Activated naive CD4-positive, alpha-beta T cell treated with anti-CD3 and anti-CD28 coated beads for 36 hours (primary cell): ENCODE data around the gene SHD. TPM values are rescaled to one million over a fixed set of nuclear protein-coding genes. Genes with fewer than 3 reads are reported as not detected.
A peak's percentile ranks its signal among the peaks of the same experiment; 100 is the strongest.

ENCODE experiments used
- CTCF ChIA-PET: fragments of 350-600 bp; sonication (Branson Sonifier 250); formaldehyde crosslinking; loops from one replicate; lab custom pipeline; 2021; ENCODE audit warnings: antibody characterized with exemption; lab: Charles Lee
- DNase-seq: peaks from one replicate; pipeline ENCODE4 v3.0.0-alpha.2; 2020
- H3K27ac Mint-ChIP-seq: one replicate; pipeline ENCODE4 v1.8.0; 2021; ENCODE audit warnings: mild to moderate bottlenecking, mixed read lengths
- H3K27me3 Mint-ChIP-seq: one replicate; pipeline ENCODE4 v1.8.0; 2021; ENCODE audit warnings: low read depth, mixed read lengths
- H3K36me3 Mint-ChIP-seq: one replicate; pipeline ENCODE4 v1.8.0; 2021; ENCODE audit warnings: low read depth, mixed read lengths
- H3K4me1 Mint-ChIP-seq: one replicate; pipeline ENCODE4 v1.8.0; 2021; ENCODE audit warnings: low read depth, mixed read lengths
- H3K4me3 Mint-ChIP-seq: one replicate; pipeline ENCODE4 v1.8.0; 2021; ENCODE audit warnings: mild to moderate bottlenecking, moderate library complexity, mixed read lengths
- H3K9me3 Mint-ChIP-seq: one replicate; pipeline ENCODE4 v1.8.0; 2021; ENCODE audit warnings: mixed read lengths
- intact Hi-C: fragments of 100-400 bp; cut with micrococcal nuclease; formaldehyde crosslinking; loops from one replicate; pipeline ENCODE4 v1.15.1; 2023
- total RNA-seq, 2 experiments: library from RNA; stranded (reverse); gene quantifications; one replicate each; pipeline ENCODE4 v1.2.3, GENCODE V29; 2021

SHD gene
- total RNA-seq, 2 experiments from 2014 or later: not detected

DNA sequence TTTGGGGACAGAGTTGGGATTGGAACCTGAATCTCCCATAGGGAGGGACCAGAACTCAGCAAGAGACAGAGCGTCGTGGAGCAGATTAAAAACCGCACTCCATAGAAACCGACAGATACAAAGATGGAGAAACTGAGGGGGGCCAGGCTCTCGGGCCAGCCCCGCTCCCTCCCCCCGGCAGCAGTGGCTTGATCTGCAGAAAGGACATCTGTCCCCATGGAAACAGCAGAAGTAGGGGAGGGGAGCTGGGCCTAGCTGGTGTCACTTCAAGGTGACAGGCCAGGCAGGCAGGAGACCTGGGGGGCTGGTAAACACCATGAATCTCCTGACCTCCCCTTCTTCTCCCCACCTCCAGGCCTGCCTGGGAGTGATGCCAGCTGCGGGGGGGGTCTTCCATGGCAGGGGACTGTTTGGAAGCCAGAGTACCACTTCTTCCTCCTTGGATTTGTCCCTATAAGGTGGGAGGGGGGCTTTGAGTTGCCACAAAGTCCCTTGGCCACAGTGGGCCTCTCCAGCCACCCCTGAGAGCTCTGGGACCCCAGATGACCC, 12.2 kb downstream of the SHD start:
- Mint-ChIP-seq H3K4me3 (no peak overlapping the region), H3K9me3 (no peaks in the 10 kb centered on the region), H3K4me1 (peaks cover 2% of the 10 kb centered on the region), H3K27ac (no peak overlapping the region), H3K27me3 (no peaks in the 10 kb centered on the region), H3K36me3 (no peaks in the 10 kb centered on the region)
- DNase-seq: no peak
- intact Hi-C loops: no loop called here
- CTCF ChIA-PET: no interaction called here

DNA sequence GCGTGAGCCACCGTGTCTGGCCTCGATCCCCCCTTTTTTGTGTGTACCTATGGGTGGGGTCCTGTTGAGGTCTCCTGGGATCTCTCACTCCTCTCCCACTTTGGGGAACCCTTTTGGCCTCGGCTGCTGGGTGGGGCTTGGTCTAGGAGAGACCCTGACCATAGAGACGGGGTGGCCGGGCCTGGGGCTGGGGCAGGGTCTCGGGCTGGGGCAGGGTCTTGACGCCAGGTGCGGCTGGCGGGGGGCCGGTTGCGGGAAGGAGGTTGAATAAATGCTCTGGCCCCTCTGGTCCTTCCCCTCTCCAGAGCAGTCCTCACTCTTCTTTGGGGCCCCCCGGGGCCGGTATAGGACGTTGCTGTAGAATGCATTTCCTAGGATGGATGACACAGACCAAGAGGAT, 13.4 kb downstream of the SHD start:
- H3K4me3 Mint-ChIP-seq: no peak overlapping the region
- H3K27ac Mint-ChIP-seq: no peak overlapping the region
- intact Hi-C loops: no loop called here

DNA sequence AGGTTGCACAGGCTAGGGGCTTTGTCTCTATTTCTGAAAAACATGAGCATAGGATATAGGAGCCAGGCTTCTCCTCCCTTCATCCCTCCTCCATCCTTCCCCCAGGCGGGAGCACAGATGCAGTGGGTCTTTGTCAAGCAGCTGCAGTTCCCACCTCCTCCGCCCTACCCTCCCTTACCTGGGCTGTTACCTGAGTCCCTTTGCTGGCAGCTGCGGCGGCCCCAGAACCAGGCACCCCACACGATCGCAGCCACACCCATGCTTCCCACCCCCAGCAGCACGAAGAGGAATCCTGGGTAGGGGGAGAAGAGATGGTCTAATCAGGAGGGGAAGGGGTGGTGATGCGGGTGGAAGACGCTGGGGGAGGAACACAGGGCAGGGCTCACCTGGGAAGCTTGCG, 15.3 kb downstream of the SHD start:
- no peak for DNase-seq
- intact Hi-C loops: no loop called here
- Mint-ChIP-seq H3K4me1 (peaks cover 10% of the 10 kb centered on the region), H3K27me3 (no peaks in the 10 kb centered on the region), H3K4me3 (no peak overlapping the region), H3K27ac (no peak overlapping the region), H3K36me3 (peaks cover 1% of the 10 kb centered on the region), H3K9me3 (no peaks in the 10 kb centered on the region)
- CTCF ChIA-PET: interaction anchor here (0.9 kb wide), 1 partner anchor 28 kb away, joined by 3 read pairs; no protein-coding TSS in a partner anchor

More for the DNA sequence above, 13.4 kb downstream of the SHD start:
- CTCF ChIA-PET: no interaction called here
- Mint-ChIP-seq H3K36me3 (peaks cover 1% of the 10 kb centered on the region), H3K9me3 (no peaks in the 10 kb centered on the region), H3K4me1 (peaks cover 2% of the 10 kb centered on the region), H3K27me3 (no peaks in the 10 kb centered on the region)
- DNase-seq: no peak

DNA sequence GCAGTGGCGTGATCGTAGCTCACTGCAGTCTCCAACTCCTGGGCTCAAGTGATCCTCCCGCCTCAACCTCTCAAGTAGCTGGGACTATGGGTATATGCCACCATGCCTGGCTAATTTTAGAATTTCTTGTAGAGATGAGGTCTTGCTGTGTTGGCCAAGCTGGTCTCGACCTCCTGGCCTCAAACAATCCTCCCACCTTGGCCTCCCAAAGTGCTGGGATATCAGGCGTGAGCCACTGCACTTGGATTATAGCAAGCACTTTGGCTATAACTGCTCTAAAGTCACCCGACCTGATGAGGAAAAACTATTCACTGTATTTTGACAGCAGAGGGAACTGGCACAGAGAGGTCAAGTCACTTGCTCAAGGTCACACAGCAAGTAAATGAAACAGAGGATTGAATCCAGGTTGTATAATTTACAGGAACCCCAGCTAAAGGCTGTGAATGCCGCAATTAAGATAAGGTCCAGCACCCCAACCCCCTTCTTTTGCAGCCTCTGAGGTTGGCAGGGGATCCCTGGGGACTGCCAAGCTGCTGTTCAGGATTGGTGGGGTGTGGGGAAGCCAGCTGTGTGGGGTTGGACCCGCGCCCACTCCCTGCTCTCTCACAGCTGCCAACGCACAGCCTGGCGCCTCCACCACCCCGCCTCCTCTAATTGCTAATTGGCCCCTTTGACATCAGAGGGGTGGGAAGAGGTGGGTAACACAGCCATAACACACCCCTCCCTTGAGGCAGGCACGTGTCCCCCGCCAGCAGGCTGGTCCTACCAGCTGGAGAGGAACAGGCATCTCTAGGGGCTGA, 17.1 kb downstream of the SHD start:
- intact Hi-C loops: no loop called here
- CTCF ChIA-PET: interaction anchor here (0.9 kb wide), 1 partner anchor 30 kb away, joined by 3 read pairs; no protein-coding TSS in a partner anchor

DNA sequence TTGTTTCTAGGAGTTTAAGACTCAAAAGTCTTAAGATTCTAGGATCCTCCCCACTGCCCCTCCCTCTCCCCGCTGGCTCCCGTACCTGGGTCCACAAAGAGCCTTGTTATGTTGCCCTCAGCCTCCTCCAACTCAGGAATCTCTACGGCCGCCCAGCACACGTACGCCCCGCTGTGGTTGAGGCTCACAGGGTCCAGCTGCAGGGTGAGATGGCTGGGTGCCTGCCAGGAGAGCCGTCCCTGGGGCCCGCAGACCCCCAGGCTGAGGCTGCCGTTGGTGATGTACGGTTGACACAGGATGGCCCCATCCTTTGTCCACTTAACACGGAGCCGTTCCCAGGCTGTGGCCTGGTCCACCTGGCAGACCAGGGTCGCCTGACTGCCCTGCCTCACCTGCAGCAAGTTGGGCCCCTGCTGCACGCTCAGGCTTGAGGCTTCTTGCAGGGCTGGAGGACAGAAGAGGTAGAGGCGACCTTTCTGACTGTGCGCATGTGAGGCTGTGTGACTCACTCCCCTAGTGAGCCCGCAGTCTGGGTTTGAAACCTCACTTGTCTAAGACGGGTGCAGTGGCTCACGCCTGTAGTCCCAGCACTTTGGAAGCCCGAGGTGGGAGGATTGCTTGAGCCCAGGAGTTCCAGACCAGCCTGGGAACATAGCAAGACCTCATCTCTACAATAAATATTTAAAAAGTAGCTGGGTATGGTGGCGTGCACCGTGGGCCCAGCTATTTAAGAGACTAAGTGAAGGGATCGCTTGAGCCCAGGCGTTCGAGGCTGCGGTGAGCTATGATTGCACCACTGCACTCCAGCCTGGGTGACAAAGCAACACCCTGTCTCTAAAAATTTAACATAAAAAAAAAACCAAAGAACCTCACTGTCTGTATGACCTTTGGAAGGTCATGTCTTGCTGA, 19.1 kb downstream of the SHD start:
- H3K4me3 Mint-ChIP-seq: no peak overlapping the region
- peaks cover 1% of the 10 kb centered on the region for H3K36me3 Mint-ChIP-seq
- no peak overlapping the region for H3K27ac Mint-ChIP-seq
- no peaks in the 10 kb centered on the region for H3K27me3 Mint-ChIP-seq
- DNase-seq: peak; percentile 68
- CTCF ChIA-PET: interaction anchor here (0.6 to 0.7 kb wide), 3 partner anchors 19 to 170 kb away, joined by 3 to 4 read pairs (median 3); no protein-coding TSS in a partner anchor
- intact Hi-C loops: no loop called here
- peaks cover 30% of the 10 kb centered on the region for H3K4me1 Mint-ChIP-seq
- no peaks in the 10 kb centered on the region for H3K9me3 Mint-ChIP-seq

More for the DNA sequence above, 17.1 kb downstream of the SHD start:
- Mint-ChIP-seq H3K9me3 (no peaks in the 10 kb centered on the region), H3K27me3 (no peaks in the 10 kb centered on the region), H3K4me3 (no peak overlapping the region), H3K4me1 (peaks cover 15% of the 10 kb centered on the region), H3K27ac (no peak overlapping the region), H3K36me3 (peaks cover 1% of the 10 kb centered on the region)
- DNase-seq: no peak

DNA sequence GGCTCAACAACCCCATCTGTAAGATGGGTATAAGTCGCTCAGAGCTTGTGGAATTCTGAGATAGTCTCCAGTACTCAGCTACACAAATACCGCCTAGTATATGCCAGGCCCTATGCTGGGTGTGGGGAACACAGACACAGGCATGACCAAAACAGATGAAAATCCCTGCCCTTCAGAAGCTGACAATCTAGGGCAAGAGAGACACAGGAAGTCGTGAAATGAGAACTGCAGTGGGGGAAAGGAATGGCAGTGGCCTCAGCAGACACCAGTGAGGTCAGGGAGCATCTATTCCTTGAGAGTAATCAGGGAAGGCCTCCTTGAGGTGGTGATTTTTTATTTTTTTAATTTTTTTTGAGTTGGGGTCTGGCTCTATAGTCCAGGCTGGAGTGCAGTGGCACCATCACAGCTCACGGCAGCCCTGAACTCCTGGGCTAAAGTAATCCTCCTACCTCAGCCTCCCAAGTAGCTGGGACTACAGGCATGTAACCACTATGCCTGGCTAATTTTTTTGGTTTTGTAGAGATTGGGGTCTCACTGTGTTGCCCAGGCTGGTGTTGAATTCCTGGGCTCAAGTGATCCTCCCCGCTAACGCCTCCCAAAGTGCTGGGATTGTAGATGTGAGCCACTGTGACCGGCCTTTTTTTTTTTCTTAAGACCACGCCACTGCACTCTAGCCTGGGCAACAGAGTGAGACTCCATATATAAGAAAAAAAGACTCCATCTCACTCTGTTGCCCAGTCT, 19.9 kb downstream of the SHD start:
- no peaks in the 10 kb centered on the region for H3K9me3 Mint-ChIP-seq
- H3K27me3 Mint-ChIP-seq: no peaks in the 10 kb centered on the region
- CTCF ChIA-PET: interaction anchor here (0.6 to 0.7 kb wide), 3 partner anchors 18 to 169 kb away, joined by 3 to 4 read pairs (median 3); no protein-coding TSS in a partner anchor
- peaks cover 1% of the 10 kb centered on the region for H3K36me3 Mint-ChIP-seq
- intact Hi-C loops: no loop called here
- peak; percentile 31 for DNase-seq
- H3K4me3 Mint-ChIP-seq: no peak overlapping the region
- peaks cover 37% of the 10 kb centered on the region for H3K4me1 Mint-ChIP-seq
- H3K27ac Mint-ChIP-seq: no peak overlapping the region

DNA sequence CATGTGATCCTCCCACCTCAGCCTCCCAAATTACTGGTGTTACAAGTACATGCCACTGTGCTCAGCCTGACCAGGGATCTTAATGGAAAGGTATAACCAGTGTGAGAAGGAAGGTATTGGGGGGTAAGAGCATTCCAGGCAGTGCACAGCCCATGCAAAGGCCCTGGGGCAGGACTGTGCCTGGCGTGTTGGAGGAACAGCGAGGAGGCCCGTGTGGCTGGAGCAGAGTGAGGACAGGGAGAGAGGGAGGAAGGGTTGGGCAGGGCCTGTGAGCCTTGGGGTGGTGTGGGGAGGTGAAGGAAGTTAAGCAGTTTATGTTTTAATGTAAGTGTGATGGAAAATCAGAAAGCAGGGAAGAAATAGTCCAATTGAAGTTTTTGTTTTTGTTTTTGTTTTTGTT, 21.5 kb downstream of the SHD start:
- H3K4me3 Mint-ChIP-seq: peak overlapping the region; percentile 19
- CTCF ChIA-PET: no interaction called here
- DNase-seq: no peak
- intact Hi-C loops: loop anchor here (5.0 kb wide), 2 partner anchors 33 to 422 kb away; partner anchors contain the start of gene DPP9
- no peaks in the 10 kb centered on the region for H3K27me3 Mint-ChIP-seq
- peak overlapping the region; percentile 74 for H3K27ac Mint-ChIP-seq
- no peaks in the 10 kb centered on the region for H3K9me3 Mint-ChIP-seq
- peaks cover 1% of the 10 kb centered on the region for H3K36me3 Mint-ChIP-seq
- H3K4me1 Mint-ChIP-seq: peaks cover 43% of the 10 kb centered on the region

DNA sequence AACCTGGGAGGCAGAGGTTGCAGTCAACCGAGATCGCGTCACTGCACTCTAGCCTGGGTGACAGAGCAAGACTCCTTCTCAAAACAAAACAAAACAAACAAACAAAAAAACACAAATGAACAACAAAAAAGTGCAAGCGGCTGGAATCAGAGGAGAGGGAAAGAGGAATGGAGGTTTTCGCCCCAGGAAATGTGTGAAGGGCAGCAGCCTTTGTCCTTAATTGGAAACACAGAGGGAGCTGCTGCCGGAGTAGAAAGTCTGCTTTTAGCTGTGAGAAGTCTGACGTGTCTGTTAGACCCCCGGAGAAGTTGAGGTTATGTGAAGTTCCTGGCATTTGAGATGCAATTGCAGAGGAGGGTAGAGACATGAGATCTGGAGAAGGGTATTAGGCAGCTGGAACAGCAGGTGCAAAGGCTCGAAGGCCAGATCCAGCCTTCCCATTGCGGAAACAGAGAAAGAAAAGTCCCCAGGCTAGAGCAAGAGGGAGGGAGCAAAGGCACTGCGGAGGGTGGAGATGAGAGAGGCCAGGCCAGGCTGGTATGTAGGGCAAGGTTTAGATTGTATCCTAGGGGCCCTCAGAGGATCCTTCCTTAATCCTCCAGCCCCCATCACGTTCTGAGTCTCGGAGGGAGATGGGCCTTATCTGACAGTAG, 22.6 kb downstream of the SHD start:
- Mint-ChIP-seq H3K9me3 (no peaks in the 10 kb centered on the region), H3K4me3 (peak overlapping the region; percentile 78), H3K27ac (peak overlapping the region; percentile 84), H3K4me1 (peaks cover 43% of the 10 kb centered on the region), H3K36me3 (peaks cover 1% of the 10 kb centered on the region), H3K27me3 (no peaks in the 10 kb centered on the region)
- intact Hi-C loops: loop anchor here (1.0 to 5.0 kb wide), 6 partner anchors 27 to 421 kb away; partner anchors contain the start of genes DPP9 and YJU2
- CTCF ChIA-PET: interaction anchor here (0.6 to 2.1 kb wide), 4 partner anchors 35 to 68 kb away, joined by 3 to 8 read pairs (median 5); no protein-coding TSS in a partner anchor
- DNase-seq: peak; percentile 48

DNA sequence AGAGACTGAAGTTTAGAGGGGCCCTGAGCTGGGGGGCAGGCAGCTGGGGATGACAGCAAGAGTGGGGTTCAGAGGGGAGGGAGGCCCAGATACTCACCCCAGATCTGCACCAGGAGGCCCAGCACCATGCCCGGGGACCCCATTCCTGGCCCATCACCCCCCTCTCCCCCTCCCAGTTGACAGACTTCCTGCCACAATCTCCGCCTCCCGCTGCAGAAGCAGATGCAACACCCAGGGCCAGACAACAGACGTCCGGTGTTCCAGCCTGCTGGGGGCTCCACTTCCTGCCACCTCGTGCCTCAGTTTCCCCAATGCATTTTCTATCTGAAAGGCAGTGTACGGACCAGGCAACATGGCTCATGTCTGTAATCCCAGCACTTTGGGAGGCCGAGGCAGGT, 23.2 kb downstream of the SHD start, which contains the start of gene TMIGD2:
TMIGD2 (minus strand) TSS at position 147 of the 398 bp plus-strand sequence; CDS start at position 143, 4 bp downstream.
- Mint-ChIP-seq H3K4me3 (peak within 1 kb of the TSS; percentile 78), H3K27me3 (no peaks in the 10 kb centered on the region), H3K27ac (peak within 1 kb of the TSS; percentile 84), H3K36me3 (peaks cover 1% of the 10 kb centered on the region), H3K9me3 (no peaks in the 10 kb centered on the region), H3K4me1 (peaks cover 43% of the 10 kb centered on the region)
- peak; percentile 63 for DNase-seq
- intact Hi-C loops: loop anchor here (1.0 to 5.0 kb wide), 6 partner anchors 27 to 420 kb away; partner anchors contain the start of genes DPP9 and YJU2
- CTCF ChIA-PET: interaction anchor here (1.0 to 2.1 kb wide), 5 partner anchors 35 to 315 kb away, joined by 4 to 8 read pairs (median 4); no protein-coding TSS in a partner anchor

DNA sequence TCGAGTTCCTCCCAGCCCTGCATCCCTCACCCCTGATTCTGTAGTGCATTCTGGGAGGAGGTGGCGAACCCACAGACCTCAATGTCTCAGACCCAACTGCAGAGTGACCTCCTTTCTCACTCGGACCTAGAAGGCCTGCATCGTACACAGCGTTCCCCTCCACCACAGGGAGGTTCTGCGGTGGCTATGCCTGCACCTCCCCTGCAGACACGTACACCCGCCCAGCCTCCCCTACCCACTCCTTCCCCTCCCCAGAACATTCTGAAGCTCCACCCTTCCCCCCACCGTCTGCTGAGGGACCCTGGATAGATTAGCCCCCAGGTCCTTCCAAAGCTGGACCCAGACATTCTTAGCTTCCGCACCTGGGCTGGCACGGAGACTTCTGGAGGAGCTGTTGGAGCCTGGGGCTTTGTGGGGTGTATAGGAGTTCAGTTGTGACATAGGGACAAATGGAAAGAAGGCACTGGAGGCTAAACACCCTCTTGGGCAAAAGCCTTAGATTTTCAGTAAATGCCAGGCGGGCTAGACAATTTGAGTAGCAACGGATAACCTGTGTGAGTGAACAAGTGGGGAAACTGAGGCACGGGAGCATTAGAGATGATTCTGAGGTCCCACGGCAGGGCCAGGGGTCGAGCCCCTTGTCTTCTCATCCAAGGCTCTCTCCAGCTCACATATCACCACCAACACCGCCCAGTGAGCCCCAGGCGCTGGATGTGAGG, 24.9 kb downstream of the SHD start:
- H3K4me3 Mint-ChIP-seq: peak overlapping the region; percentile 68
- CTCF ChIA-PET: no interaction called here
- H3K27ac Mint-ChIP-seq: peak overlapping the region; percentile 84
- H3K4me1 Mint-ChIP-seq: peaks cover 34% of the 10 kb centered on the region
- DNase-seq: peak; percentile 24
- no peaks in the 10 kb centered on the region for H3K27me3 Mint-ChIP-seq
- intact Hi-C loops: loop anchor here (2.0 to 5.0 kb wide), 4 partner anchors 25 to 418 kb away; partner anchors contain the start of gene DPP9
- H3K36me3 Mint-ChIP-seq: peaks cover 1% of the 10 kb centered on the region
- no peaks in the 10 kb centered on the region for H3K9me3 Mint-ChIP-seq
